HG03159 (cell line): ENCODE data around the gene CCDC6.
"Not testable (repeated sequence)": the region's sequence is repeated elsewhere in the genome, so short reads cannot be mapped to it uniquely, and the experiment has no call there.

Experiments used
- ATAC-seq: cut with Tn5 transposase; IDR thresholded peaks from one replicate; pipeline ENCODE4 v1.9.1; 2021; ENCODE audit warnings: mild to moderate bottlenecking, moderate library complexity; ENCODE audit not compliant: unreplicated experiment

The CCDC6 gene

DNA sequence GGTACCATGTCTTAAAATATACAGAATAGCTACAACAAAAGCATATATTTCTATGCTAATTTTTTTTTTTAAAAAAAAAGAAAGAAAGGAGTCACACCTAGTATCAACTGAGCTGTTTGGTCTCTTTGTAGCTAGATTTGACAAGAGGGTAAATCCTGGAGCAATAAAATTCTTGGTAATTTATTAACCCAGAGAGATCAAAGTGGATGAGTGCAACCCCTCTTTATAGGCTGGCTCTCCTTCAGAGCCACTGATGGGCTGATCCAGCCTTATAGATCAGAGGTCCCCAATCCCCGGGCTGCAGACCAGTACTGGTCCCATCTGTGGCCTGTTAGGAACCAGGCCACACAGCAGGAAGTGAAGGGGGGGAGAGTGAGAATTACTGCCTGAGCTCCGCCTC is 133.3 kb downstream of the CCDC6 start:
- no peak for ATAC-seq

DNA sequence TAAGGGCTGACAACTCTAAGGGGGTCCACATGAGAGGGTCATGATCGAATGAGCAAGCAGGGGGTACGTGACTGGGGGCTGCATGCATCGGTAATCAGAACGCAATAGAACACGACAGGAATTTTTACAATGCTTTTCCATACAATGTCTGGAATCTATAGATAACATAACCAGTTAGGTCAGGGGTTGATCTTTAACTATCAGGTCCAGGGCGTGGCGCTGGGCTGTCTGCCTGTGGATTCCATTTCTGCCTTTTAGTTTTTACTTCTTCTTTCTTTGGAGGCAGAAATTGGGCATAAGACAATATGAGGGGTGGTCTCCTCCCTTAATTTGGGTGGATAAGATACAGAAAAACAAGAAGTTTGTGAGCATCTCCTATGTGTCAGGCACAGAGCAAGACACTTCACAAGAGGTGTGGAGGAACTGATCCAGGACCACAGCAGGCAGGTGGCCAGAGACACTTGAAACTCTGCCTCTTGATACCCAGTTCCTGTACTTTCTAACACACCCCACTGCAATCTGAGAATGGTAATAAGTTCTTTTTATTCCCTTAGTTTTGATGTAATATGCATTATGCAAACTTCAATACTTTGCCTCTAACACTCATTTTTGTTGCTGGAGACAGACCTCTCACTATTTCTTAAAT is 135.1 kb downstream of the CCDC6 start:
- ATAC-seq = no peak

DNA sequence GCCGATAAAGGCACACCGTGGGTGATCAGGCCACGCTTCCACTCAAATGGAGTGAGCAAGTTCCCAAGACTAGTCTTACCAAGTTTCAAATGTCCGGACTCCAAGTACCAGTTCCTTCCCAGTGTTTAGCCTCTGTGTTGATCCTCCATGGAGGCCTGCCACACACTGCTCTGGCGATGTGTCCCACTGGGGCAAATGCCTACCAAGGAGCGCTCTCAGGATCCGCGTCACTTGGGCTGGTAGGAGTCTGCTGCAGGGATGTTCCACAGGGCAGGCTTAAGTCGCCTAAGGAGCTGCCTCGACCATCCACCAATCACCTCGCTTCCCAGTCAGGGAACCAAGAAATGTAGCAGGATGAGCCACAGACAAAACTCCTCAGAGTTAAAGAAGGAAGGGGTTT is 135.7 kb downstream of the CCDC6 start:
- no peak for ATAC-seq

DNA sequence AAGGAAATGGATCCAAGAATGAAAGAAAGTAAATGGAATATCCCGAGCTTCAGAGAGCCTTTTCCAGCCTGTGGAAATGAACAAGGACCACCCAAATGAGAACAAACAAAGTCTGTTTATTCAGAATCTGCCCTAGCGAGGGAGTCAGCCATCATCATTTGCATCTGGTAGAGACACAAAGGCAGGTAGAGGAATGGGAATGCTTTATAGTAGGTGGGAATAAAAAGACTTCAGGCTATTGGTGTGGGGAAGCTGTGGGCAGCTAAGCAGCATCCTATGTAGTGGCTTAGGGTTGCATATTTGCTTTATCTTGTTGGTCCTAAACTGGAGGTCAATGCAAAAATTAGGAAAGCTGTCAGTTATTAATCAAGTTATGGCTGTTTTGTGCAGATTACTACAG is 143.9 kb downstream of the CCDC6 start:
- ATAC-seq = no peak

DNA sequence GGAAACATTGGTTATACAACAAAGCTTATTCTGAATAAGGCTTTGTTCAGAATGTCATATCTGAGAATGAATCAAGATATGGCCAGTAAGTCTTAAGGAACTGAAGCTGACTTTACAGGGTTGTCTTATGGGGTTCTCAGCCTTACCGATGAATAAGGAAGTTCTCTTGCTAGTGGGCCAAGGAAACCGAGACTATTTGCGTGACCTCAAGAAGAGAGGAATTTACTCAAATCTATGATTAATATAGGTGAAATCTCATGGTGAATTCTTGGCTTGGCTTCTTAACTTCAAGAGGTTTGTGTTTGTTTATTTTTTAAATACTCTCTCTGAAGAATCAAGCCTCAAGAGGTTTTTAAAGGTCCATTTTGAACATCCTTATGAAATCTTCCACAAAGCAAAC is 148.4 kb downstream of the CCDC6 start:
- ATAC-seq = no peak

DNA sequence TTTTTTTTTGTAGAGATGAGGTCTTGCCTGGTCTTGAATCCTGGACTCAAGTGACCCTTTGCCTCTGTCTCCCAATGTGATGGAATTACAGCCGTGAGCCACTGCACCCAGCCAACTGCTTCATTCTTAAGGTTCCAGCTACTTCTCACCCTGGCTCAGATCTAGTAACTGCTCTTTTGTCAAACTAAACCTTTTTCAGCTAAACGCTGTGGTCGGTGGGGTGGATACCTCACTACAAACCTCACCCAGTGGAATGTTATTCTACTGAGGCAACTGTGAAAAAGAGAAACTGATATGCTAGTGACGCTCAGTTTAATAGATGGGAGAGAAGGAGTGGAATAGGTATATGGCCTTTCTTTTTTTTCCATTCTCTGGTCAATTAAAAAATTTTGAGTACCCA is 151.4 kb downstream of the CCDC6 start:
- ATAC-seq = no peak

DNA sequence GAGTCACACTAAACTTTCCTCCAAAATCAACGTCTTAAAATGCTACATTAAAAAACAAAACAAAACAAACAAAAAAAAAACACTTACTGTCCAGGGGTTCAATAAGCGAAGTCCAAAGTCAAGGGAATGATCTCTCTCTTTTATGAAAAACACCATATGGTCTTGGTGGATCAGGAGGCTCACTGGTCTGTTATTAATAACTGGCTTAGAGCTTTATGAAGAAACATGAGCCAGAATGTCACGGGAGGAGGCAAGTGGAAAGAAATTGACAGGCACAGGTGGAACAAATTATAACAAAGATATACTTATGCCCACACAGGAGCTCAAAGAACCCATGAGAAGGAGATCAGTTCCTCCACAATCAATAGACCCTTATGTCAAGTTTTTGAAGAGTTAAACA is 153.1 kb downstream of the CCDC6 start, which contains the start of gene MRLN:
Gene MRLN (minus strand): TSS at position 189 of the 400 bp plus-strand sequence.
- no peak for ATAC-seq

DNA sequence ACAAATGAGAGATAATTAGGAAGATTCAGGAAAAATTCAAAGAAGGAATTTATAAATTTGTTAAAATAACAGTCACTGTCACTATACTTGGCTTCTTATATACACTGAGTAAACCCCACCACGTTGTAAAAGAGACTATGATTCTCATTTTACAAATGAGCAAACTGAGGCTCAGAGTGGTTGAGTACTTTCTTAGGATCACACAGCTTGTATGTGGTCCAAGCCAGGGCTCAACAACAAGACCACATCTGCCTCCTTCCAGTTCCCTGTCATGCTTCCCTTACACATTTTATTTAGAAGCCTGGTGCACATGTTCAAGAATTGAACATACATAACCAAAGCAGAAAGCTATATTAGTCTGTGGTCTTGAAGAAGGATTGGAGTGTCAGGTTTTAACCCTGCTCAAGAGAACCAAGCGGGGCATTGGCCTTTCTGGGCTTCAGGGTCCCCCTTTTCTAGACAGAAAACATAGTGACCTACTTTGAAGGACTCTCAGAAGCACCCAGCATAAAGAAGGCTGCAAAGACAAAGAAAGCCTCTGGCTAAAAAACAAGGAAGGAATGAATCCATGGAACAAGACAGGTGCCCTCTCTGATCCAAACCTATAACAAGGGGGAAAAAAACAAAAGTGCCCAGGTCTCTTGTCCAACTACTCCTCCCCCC is 153.9 kb downstream of the CCDC6 start:
- ATAC-seq = no peak

DNA sequence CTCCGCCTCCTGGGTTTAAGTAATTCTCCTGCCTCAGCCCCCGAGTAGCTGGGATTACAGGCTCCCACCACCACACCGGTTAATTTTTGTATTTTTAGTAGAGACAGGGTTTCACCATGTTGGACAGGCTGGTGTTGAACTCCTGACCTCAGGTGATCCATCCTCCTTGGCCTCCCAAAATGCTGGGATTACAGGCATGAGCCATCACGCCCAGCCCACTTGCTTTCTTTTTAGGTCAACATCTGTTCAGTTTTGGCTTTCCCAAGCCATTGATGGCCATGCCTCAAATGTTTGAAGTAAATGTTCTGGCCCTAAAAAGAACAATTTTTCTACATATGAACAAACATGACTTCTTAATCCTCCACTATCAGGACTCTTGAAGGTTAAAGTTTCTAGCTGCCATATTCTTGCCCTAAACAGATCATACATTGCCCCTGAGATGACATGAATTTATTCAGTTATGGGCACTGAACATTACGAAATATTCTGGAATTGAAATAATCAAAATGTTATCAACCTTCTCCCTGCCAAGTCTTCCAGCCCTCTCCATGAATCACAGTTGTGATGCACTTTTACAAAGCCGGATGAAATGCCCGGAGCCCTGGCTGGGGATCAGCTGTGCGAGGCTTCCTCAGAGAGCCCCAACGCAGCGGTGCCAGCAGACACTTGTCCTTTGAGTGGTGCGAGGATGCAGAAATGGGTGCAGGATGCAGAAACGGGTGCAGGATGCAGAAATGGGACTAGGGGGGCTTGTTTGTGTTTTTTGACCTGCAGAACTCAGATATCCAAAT is 156.0 kb downstream of the CCDC6 start:
- ATAC-seq = no peak

DNA sequence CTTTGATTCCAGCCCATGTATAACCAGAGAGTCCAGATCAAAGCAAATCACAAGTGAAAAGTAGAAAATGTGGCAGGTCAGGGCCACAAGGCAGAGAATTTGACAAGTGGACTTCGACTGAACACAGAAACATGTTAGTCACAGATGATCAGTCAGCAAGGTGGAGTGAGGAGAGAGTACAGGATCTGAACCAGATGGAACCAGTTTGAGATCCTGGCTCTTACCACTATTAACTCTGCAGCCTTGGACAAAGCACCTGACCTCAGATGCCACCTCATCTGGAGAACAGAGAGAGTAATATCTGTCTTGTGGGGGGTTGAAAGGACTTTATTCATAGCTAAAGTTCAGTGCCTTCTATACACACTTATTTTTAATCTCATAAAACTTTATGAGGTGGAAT is 157.5 kb downstream of the CCDC6 start:
- ATAC-seq = no peak

DNA sequence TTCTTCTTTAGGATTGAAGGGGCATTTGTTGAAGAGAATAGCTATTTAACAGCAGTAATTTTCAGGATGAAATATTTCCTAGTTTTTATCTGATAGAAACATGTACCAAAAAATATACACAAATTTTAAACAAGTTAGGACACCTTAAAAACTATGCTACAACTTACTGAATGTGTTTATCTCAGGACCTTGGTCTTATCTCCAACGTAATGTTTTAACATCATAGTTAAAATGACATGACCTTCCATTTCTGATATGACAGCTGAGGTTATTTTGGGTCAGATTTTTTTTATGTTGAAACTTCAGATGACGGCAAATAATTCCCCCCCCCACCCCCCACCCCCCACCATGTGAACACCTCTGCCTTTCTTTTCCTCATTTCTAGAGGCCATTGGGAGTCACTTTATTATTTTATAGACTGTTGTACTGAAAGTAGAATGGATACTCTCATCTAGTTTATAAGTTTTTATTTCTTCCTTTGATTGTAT is 161.1 kb downstream of the CCDC6 start:
- no peak for ATAC-seq

DNA sequence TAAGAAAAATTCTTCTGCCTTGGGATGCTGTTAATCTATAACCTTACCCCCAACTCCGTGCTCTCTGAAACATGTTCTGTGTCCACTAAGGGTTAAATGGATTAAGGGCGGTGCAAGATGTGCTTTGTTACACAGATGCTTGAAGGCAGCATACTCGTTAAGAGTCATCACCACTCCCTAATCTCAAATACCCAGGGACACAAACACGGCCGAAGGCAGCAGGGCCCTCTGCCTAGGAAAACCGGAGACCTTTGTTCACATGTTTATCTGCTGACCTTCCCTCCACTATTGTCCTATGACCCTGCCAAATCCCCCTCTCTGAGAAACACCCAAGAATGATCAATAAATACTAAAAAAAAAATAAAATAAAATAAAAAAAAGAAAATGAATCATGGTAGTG is 161.6 kb downstream of the CCDC6 start:
- ATAC-seq = not testable (repeated sequence)

DNA sequence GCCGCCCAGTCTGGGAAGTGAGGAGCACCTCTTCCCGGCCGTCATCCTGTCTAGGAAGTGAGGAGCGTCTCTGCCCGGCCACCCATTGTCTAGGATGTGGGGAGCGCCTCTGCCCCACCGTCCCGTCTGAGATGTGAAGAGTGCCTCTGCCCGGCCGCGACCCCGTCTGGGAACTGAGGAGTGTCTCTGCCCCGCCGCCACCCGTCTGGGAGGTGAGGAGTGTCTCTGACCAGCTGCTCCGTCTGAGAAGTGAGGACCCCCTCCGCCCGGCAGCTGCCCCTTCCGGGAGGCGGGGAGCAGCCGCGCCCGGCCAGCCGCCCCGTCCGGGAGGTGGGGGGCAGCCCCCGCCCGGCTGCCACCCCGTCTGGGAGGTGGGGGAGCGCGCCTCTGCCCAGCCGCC is 162.2 kb downstream of the CCDC6 start:
- not testable (repeated sequence) for ATAC-seq

DNA sequence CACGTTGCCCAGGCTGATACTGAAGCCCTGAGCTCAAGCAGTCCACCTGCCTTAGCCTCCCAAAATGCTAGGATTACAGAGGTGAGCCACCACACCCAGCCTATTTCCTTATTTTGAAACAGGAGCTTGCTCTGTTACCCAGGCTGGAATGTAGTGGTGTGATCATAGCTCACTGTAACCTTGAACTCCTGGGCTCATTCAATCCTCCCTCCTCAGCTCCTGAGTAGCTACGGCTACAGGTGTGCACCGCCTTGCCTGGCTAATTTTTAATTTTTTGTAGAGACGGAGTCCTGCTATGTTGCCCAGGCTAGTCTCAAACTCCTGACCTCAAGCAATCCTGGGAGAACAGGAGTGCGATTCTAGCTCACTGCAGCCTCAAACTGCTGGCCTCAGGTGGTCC is 164.8 kb downstream of the CCDC6 start:
- no peak for ATAC-seq

DNA sequence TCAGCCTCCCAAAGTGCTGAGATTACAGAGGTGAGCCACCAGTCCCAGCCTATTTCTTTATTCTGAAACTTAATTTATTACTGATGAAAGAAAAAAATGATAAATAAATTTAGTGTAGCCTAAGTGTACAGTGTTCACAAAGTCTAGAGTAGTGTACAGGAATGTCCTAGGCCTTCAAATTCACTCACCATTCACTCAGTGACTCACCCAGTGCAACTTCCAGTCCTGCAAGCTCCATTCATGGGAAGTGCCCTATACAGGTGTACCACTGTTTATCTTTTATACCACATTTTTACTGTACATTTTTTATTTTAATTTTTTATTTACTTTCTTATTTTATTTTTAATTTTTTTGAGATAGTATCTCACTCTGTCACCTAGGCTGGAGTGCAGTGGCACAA is 165.3 kb downstream of the CCDC6 start:
- ATAC-seq = no peak
